Astrocyte (in vitro differentiated cells and primary cell): ENCODE results near the gene SNCA. TPM values are rescaled to one million over a fixed set of nuclear protein-coding genes. Genes with fewer than 3 reads are reported as not detected.

Experiments used
- DNase-seq: peaks from one replicate; pipeline ENCODE4 v3.0.0-alpha.2; 2010; ENCODE audit warnings: low read depth
- FAIRE-seq: peaks from 2 replicates; lab custom pipeline; 2011; peaks lifted over from hg19 to GRCh38; lab: Jason Lieb, UNC
- H2AFZ ChIP-seq: 2 replicates; pipeline ENCODE4 v1.6.0; 2012; ENCODE audit warnings: low read depth, low read length, inconsistent platforms
- H3K27ac ChIP-seq: 2 replicates; pipeline ENCODE4 v1.5.1; 2011; ENCODE audit warnings: low read depth, low read length, inconsistent platforms
- H3K27me3 ChIP-seq: 2 replicates; pipeline ENCODE4 v1.6.0; 2011; ENCODE audit warnings: low read length, inconsistent platforms; ENCODE audit not compliant: insufficient read depth
- H3K36me3 ChIP-seq: 2 replicates; pipeline ENCODE4 v1.5.1; 2011; ENCODE audit warnings: low read length, inconsistent platforms; ENCODE audit not compliant: insufficient read depth
- H3K4me1 ChIP-seq: 2 replicates; pipeline ENCODE4 v1.5.1; 2011; ENCODE audit warnings: low read length, inconsistent platforms; ENCODE audit not compliant: insufficient read depth
- H3K4me2 ChIP-seq: 2 replicates; pipeline ENCODE4 v1.6.0; 2012; ENCODE audit warnings: low read length, inconsistent platforms
- H3K4me3 ChIP-seq: 2 replicates; pipeline ENCODE4 v1.5.1; 2011; ENCODE audit warnings: low read depth, mild to moderate bottlenecking, low read length, inconsistent platforms; ENCODE audit not compliant: insufficient read depth
- H3K79me2 ChIP-seq: 2 replicates; pipeline ENCODE4 v1.6.0; 2012; ENCODE audit warnings: mild to moderate bottlenecking, low read length, inconsistent platforms; ENCODE audit not compliant: insufficient read depth
- H3K9ac ChIP-seq: 2 replicates; pipeline ENCODE4 v1.6.0; 2012; ENCODE audit warnings: mild to moderate bottlenecking, low read length, inconsistent platforms
- H3K9me3 ChIP-seq: 2 replicates; pipeline ENCODE4 v1.5.1; 2012; ENCODE audit warnings: low read depth, mild to moderate bottlenecking, low read length, inconsistent platforms; ENCODE audit not compliant: insufficient read depth
- H4K20me1 ChIP-seq: 2 replicates; pipeline ENCODE4 v1.6.0; 2012; ENCODE audit warnings: low read length, inconsistent platforms; ENCODE audit not compliant: insufficient read depth
- H3K27ac Mint-ChIP-seq: one replicate; pipeline ENCODE4 v1.8.0; 2021; ENCODE audit warnings: mild to moderate bottlenecking, mixed read lengths; ENCODE audit not compliant: unreplicated experiment
- H3K27me3 Mint-ChIP-seq: one replicate; pipeline ENCODE4 v1.8.0; 2021; ENCODE audit warnings: low read depth, mixed read lengths; ENCODE audit not compliant: unreplicated experiment
- H3K36me3 Mint-ChIP-seq: one replicate; pipeline ENCODE4 v1.8.0; 2021; ENCODE audit warnings: low read depth, mixed read lengths; ENCODE audit not compliant: unreplicated experiment
- H3K4me1 Mint-ChIP-seq: one replicate; pipeline ENCODE4 v1.8.0; 2021; ENCODE audit warnings: low read depth, mixed read lengths; ENCODE audit not compliant: unreplicated experiment
- H3K4me3 Mint-ChIP-seq: one replicate; pipeline ENCODE4 v1.8.0; 2021; ENCODE audit warnings: mild to moderate bottlenecking, moderate library complexity, mixed read lengths; ENCODE audit not compliant: unreplicated experiment
- H3K9me3 Mint-ChIP-seq: one replicate; pipeline ENCODE4 v1.8.0; 2021; ENCODE audit warnings: mild to moderate bottlenecking, mixed read lengths; ENCODE audit not compliant: unreplicated experiment
- CTCF ChIP-seq: IDR thresholded peaks from 2 replicates; pipeline ENCODE4 v1.5.1; 2011; ENCODE audit warnings: low read depth, mild to moderate bottlenecking, inconsistent platforms, low read length, moderate library complexity; ENCODE audit not compliant: insufficient read depth
- EZH2 ChIP-seq: IDR thresholded peaks from 2 replicates; pipeline ENCODE4 v1.6.1; 2012; ENCODE audit warnings: mild to moderate bottlenecking, low read length, inconsistent platforms; ENCODE audit not compliant: insufficient read depth
- total RNA-seq: library from RNA; stranded (reverse); gene quantifications from 2 replicates; pipeline ENCODE4 v1.2.1, GENCODE V29; 2021

SNCA gene
- total RNA-seq, 1 donor from 2014 or later, result 27.3 TPM

- Histone ChIP-seq H3K9me3 (no peaks in the 10 kb centered on the region), H3K4me1 (peaks cover 16% of the 10 kb centered on the region), H2AFZ (peak overlapping the region; percentile 54), H3K79me2 (no peaks in the 10 kb centered on the region), H3K36me3 (no peaks in the 10 kb centered on the region), H3K9ac (peak overlapping the region; percentile 71), H3K4me2 (peak overlapping the region; percentile 78), H3K4me3 (peak overlapping the region; percentile 22), H3K27ac (peak overlapping the region; percentile 84), H4K20me1 (no peaks in the 10 kb centered on the region), H3K27me3 (no peaks in the 10 kb centered on the region)
- TF ChIP-seq CTCF (no peak), EZH2 (no peak)
- H3K27ac Mint-ChIP-seq, result peak overlapping the region; percentile 35
- no peak overlapping the region for H3K4me3 Mint-ChIP-seq
- no peaks in the 10 kb centered on the region for H3K9me3 Mint-ChIP-seq
- peak; percentile 93 for FAIRE-seq
- peaks cover 16% of the 10 kb centered on the region for H3K4me1 Mint-ChIP-seq
- no peaks in the 10 kb centered on the region for H3K36me3 Mint-ChIP-seq
- DNase-seq, result peak; percentile 78
- no peaks in the 10 kb centered on the region for H3K27me3 Mint-ChIP-seq
Measured at GRCh38 chr4:89752932-89753598, 83.9 kb downstream of the SNCA start.

GRCh38 chr4:89751416-89751815 is 85.5 kb downstream of the SNCA start:
- no peaks in the 10 kb centered on the region for H3K27me3 ChIP-seq
- no peak overlapping the region for H3K4me2 ChIP-seq
- H3K27ac ChIP-seq, result no peak overlapping the region
- Mint-ChIP-seq H3K27ac (no peak overlapping the region), H3K4me1 (peaks cover 16% of the 10 kb centered on the region), H3K4me3 (no peak overlapping the region), H3K36me3 (no peaks in the 10 kb centered on the region), H3K27me3 (no peaks in the 10 kb centered on the region), H3K9me3 (no peaks in the 10 kb centered on the region)
- peaks cover 16% of the 10 kb centered on the region for H3K4me1 ChIP-seq
- TF ChIP-seq CTCF, result no peak
- no peak for TF ChIP-seq EZH2
- no peaks in the 10 kb centered on the region for H3K9me3 ChIP-seq
- H3K79me2 ChIP-seq, result no peaks in the 10 kb centered on the region
- H2AFZ ChIP-seq, result no peak overlapping the region
- H3K9ac ChIP-seq, result no peak overlapping the region
- H3K4me3 ChIP-seq, result no peak overlapping the region
- no peaks in the 10 kb centered on the region for H3K36me3 ChIP-seq
- no peak for DNase-seq
- H4K20me1 ChIP-seq, result no peaks in the 10 kb centered on the region
- no peak for FAIRE-seq

GRCh38 chr4:89746377-89746776 is 90.6 kb downstream of the SNCA start:
- Mint-ChIP-seq H3K27ac (no peak overlapping the region), H3K27me3 (no peaks in the 10 kb centered on the region), H3K4me3 (no peak overlapping the region), H3K36me3 (no peaks in the 10 kb centered on the region), H3K9me3 (no peaks in the 10 kb centered on the region), H3K4me1 (no peaks in the 10 kb centered on the region)
- H3K4me3 ChIP-seq, result no peak overlapping the region
- no peaks in the 10 kb centered on the region for H3K36me3 ChIP-seq
- no peaks in the 10 kb centered on the region for H3K79me2 ChIP-seq
- H3K4me1 ChIP-seq, result no peaks in the 10 kb centered on the region
- no peak overlapping the region for H3K27ac ChIP-seq
- no peak overlapping the region for H2AFZ ChIP-seq
- H3K27me3 ChIP-seq, result no peaks in the 10 kb centered on the region
- no peak overlapping the region for H3K4me2 ChIP-seq
- TF ChIP-seq CTCF, result no peak
- TF ChIP-seq EZH2, result no peak
- no peaks in the 10 kb centered on the region for H4K20me1 ChIP-seq
- FAIRE-seq (no peak), DNase-seq (no peak)
- H3K9me3 ChIP-seq, result no peaks in the 10 kb centered on the region
- no peak overlapping the region for H3K9ac ChIP-seq
